HepG2 (cell line): ENCODE measurements around the gene TMEM14C. TPM values are rescaled to one million over a fixed set of nuclear protein-coding genes. Genes with fewer than 3 reads are reported as not detected.
A peak's percentile ranks its signal among the peaks of the same experiment; 100 is the strongest.

Experiments used
- ATF4 ChIP-seq, 2 experiments: fragments of 450-650 bp in 1 of 2; sonication (generic) in 1 of 2; formaldehyde crosslinking; IDR thresholded peaks; 2 replicates each; pipeline versions ENCODE4 v1.5.0 to v1.8.0; 2020 to 2022; ENCODE audit warnings: mild to moderate bottlenecking in 1 of 2, missing genetic modification reagents in 1 of 2
- ATRX ChIP-seq: sonication (generic); formaldehyde crosslinking; IDR thresholded peaks from 2 replicates; pipeline ENCODE4 v1.4.0; 2020; ENCODE audit warnings: missing genetic modification reagents, borderline replicate concordance
- MAFF ChIP-seq: IDR thresholded peaks from 2 replicates; pipeline ENCODE4 v1.6.1; 2011; ENCODE audit warnings: low read depth, low read length, improper control_type of control experiment
- NCOR1 ChIP-seq: fragments of 200-600 bp; sonication (generic); IDR thresholded peaks from 2 replicates; pipeline ENCODE4 v1.7.0; 2017; ENCODE audit warnings: antibody characterized with exemption, low read length, borderline replicate concordance
- NFIB ChIP-seq: sonication (generic); formaldehyde crosslinking; IDR thresholded peaks from 2 replicates; pipeline ENCODE4 v1.9.0; 2021; ENCODE audit warnings: missing genetic modification reagents, mild to moderate bottlenecking, borderline replicate concordance
- ONECUT2 ChIP-seq: sonication (generic); formaldehyde crosslinking; IDR thresholded peaks from 2 replicates; pipeline ENCODE4 v1.4.0; 2020; ENCODE audit warnings: missing genetic modification reagents
- PCBP2 ChIP-seq: fragments of 200-400 bp; formaldehyde crosslinking; optimal IDR thresholded peaks from 2 replicates; pipeline ENCODE3; 2018; ENCODE audit warnings: low read length, low read depth; ENCODE audit not compliant: poor library complexity, severe bottlenecking
- TEF ChIP-seq: sonication (generic); formaldehyde crosslinking; IDR thresholded peaks from 2 replicates; pipeline ENCODE4 v1.5.0; 2020; ENCODE audit warnings: missing genetic modification reagents
- THAP8 ChIP-seq: sonication (generic); formaldehyde crosslinking; IDR thresholded peaks from 2 replicates; pipeline ENCODE4 v1.5.1; 2020; ENCODE audit warnings: missing genetic modification reagents, mild to moderate bottlenecking, borderline replicate concordance
- TOE1 ChIP-seq: sonication (generic); formaldehyde crosslinking; IDR thresholded peaks from 2 replicates; pipeline ENCODE4 v1.4.0; 2020; ENCODE audit warnings: mild to moderate bottlenecking, missing genetic modification reagents
- ZBTB21 ChIP-seq: sonication (generic); formaldehyde crosslinking; IDR thresholded peaks from 2 replicates; pipeline ENCODE4 v1.4.0; 2020; ENCODE audit warnings: missing genetic modification reagents
- ZBTB8A ChIP-seq: sonication (generic); formaldehyde crosslinking; IDR thresholded peaks from 2 replicates; pipeline ENCODE4 v1.4.0; 2020; ENCODE audit warnings: mild to moderate bottlenecking, low read depth, missing genetic modification reagents, borderline replicate concordance
- ZNF225 ChIP-seq: sonication (generic); formaldehyde crosslinking; IDR thresholded peaks from 2 replicates; pipeline ENCODE4 v1.4.0; 2020; ENCODE audit warnings: mild to moderate bottlenecking, missing genetic modification reagents
- ZNF33B ChIP-seq: sonication (generic); formaldehyde crosslinking; IDR thresholded peaks from 2 replicates; pipeline ENCODE4 v1.5.1; 2020; ENCODE audit warnings: mild to moderate bottlenecking, missing genetic modification reagents
- ZNF672 ChIP-seq: sonication (generic); formaldehyde crosslinking; IDR thresholded peaks from 2 replicates; pipeline ENCODE4 v1.8.1; 2022; ENCODE audit warnings: missing genetic modification reagents
- polyA plus RNA-seq, 8 experiments: library from polyadenylated mRNA; depleted of rRNA in 3 of 8; stranded (reverse) in 7 of 8; unstranded in 1 of 8; fragments of >200 nt; fragmentation: Illumina TruSeq in 4 of 8; extraction: Trizol in 4 of 8; gene quantifications; 2 replicates each; pipeline versions ENCODE4 v1.2.1 to v1.2.3, GENCODE V29; 2011 to 2016; ENCODE audit warnings: low read depth in 4 of 8, missing spikeins in 1 of 8, mixed read lengths in 1 of 8; ENCODE audit not compliant: insufficient read depth in 1 of 8
- total RNA-seq, 5 experiments: library from RNA; depleted of rRNA; stranded (reverse); fragments of >200 nt; fragmentation: Illumina TruSeq; extraction: Trizol; gene quantifications; 2 replicates each; pipeline ENCODE4 v1.2.3, GENCODE V29; 2016; ENCODE audit warnings: low read depth in 1 of 5

TMEM14C gene
- total and polyA plus RNA-seq, 2 of the 13 experiments (the other 11 are each of a cell fraction or from before 2014, with no cell fraction given): 184 TPM

DNA sequence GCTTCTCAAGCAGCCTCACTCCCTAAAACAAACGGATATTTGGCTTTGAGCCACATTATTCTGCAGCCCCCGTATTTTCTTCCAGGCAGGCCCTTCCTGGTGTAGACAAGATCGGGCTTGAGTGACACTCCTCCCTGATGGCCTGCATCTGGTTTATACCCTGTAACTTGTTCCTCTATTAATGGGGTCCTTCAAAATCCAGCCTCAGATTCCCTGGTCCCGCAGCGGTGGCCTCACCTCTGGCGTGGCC lies 375 bp upstream of the TMEM14C start (continued):
- TF ChIP-seq THAP8 (CRISPR knock-in tag): 0 out of 2 replicates have a peak, but pooled peaks have one; percentile 55
- TF ChIP-seq ZBTB21 (CRISPR knock-in tag): no peak
- TF ChIP-seq NCOR1: peak; percentile 23; the same call in 1 of the 2 replicates
- peak; percentile 9; the same call in 1 of the 2 replicates for TF ChIP-seq ZNF33B
- TF ChIP-seq MAFF: no peak
- TF ChIP-seq TEF: 0 out of 2 replicates have a peak, but pooled peaks have one; percentile 25
- TF ChIP-seq ZNF225 (CRISPR knock-in tag): 0 out of 2 replicates have a peak, but pooled peaks have one; percentile 14
- 0 out of 2 replicates have a peak, but pooled peaks have one; percentile 6 for TF ChIP-seq ONECUT2 (CRISPR knock-in tag)
- peak; percentile 17 for TF ChIP-seq PCBP2
- TF ChIP-seq ZNF672 (CRISPR knock-in tag): no peak
- TF ChIP-seq ATF4 (CRISPR knock-in tag; IDR thresholded peaks at IDR 0.05): peak in 1 of 2 experiments; percentile 6; a peak in 1 of 4 replicates
- TF ChIP-seq ATRX (CRISPR knock-in tag): no peak
- TF ChIP-seq NFIB (CRISPR knock-in tag): 0 out of 2 replicates have a peak, but pooled peaks have one; percentile 89
- TF ChIP-seq TOE1 (CRISPR knock-in tag): peak; percentile 18; the same call in 1 of the 2 replicates
- peak; percentile 81; the same call in 1 of the 2 replicates for TF ChIP-seq ZBTB8A
